Measurements from ENCODE around the gene BRD9. TPM values are rescaled to one million over a fixed set of nuclear protein-coding genes. Genes with fewer than 3 reads are reported as not detected.

BRD9 gene
- total and polyA plus RNA-seq, 9 of the 15 experiments (the other 6 are each of a cell fraction or from before 2014, with no cell fraction given) = 2.4 to 68.7 (median 44.9) TPM

GRCh38 chr5:930866-931265 lies 38.3 kb upstream of the BRD9 start:
- Histone ChIP-seq H3K27me3 (ENCODE audit: control insufficient read depth in 2 of 2, insufficient read depth in 2 of 2, low read length in 2 of 2) (peaks cover 12 to 19% of the 10 kb centered on the region in 2 experiments), H3K4me2 (ENCODE audit: insufficient read depth, low read length) (no peak overlapping the region), H3K27ac (ENCODE audit: extremely low read depth, low read depth, low read length) (no peak overlapping the region), H3K4me1 (replicated peaks in 1 of 2; ENCODE audit: control insufficient read depth in 2 of 2, insufficient read depth in 2 of 2, low read length in 2 of 2) (peaks cover 0 to 9% of the 10 kb centered on the region in 2 experiments; a peak in 1 of 5 replicates), H3K36me3 (ENCODE audit: control insufficient read depth, insufficient read depth, low read length) (no peaks in the 10 kb centered on the region), H4K20me1 (replicated peaks; ENCODE audit: control insufficient read depth, insufficient read depth, low read length) (no peaks in the 10 kb centered on the region; the same call in 1 of the 2 replicates), H3K9ac (ENCODE audit: insufficient read depth in 1 of 2, low read depth in 2 of 2, low read length in 2 of 2) (no peak overlapping the region), H3K9me1 (ENCODE audit: control insufficient read depth, insufficient read depth, low read length) (no peaks in the 10 kb centered on the region), H3K9me3 (replicated peaks; ENCODE audit: control insufficient read depth, insufficient read depth, low read depth, low read length) (no peaks in the 10 kb centered on the region), H2AFZ (ENCODE audit: low read depth, low read length) (no peak overlapping the region), H3K4me3 (no peak overlapping the region), H3K79me2 (ENCODE audit: control insufficient read depth, insufficient read depth, low read length) (no peaks in the 10 kb centered on the region)
- CTCF ChIA-PET (ENCODE audit: low intra/inter-chr PET ratio) = no interaction called here
- BruUV-seq (replicated peaks) = no TSS peak
- intact Hi-C loops (cut with micrococcal nuclease) = no loop called here
- no peak for TF ChIP-seq NUFIP1 (IDR thresholded peaks at IDR 0.05; ENCODE audit: partially characterized antibody)
- TF ChIP-seq FOXP1 (CRISPR knock-in tag; IDR thresholded peaks at IDR 0.05) = no peak
- TF ChIP-seq EZH2 (IDR thresholded peaks at IDR 0.05; ENCODE audit: borderline replicate concordance, low read depth, low read length) = no peak
- TF ChIP-seq ZNF696 (CRISPR knock-in tag; conservative IDR thresholded peaks at IDR 0.05) = no peak
- no peak for TF ChIP-seq ATF7 (IDR thresholded peaks at IDR 0.05)
- TF ChIP-seq KAT8 (IDR thresholded peaks at IDR 0.05; ENCODE audit: low read depth) = no peak
- TF ChIP-seq PTRF (tag; IDR thresholded peaks at IDR 0.05) = no peak
- no peak for TF ChIP-seq HNRNPH1 (optimal IDR thresholded peaks at IDR 0.05; ENCODE audit: low read depth, low read length)
- WGBS (ENCODE audit: insufficient coverage, low coverage, missing lambda C conversion rate) = 2% methylated on average over 8 of the region's 8 CpGs
- in situ Hi-C loops (cut with MboI) = loop anchor here (25.0 kb wide), 1 partner anchor 706 kb away; no protein-coding TSS in a partner anchor
- POLR2A ChIA-PET = interaction anchor here (0.7 to 1.4 kb wide), 2 partner anchors 23 to 46 kb away, joined by 3 read pairs; no protein-coding TSS in a partner anchor
- no peak for FAIRE-seq
- ATAC-seq = no peak
- no peak for DNase-seq (ENCODE audit: extremely low read depth in 1 of 4, low spot score in 3 of 4)

All from K562 (cell line).